GM19463 (cell line): ENCODE results near the gene EPHB2.
"Not testable (repeated sequence)": the region's sequence is repeated elsewhere in the genome, so short reads cannot be mapped to it uniquely, and the experiment has no call there.

Source experiments
- ATAC-seq: cut with Tn5 transposase; IDR thresholded peaks from one replicate; pipeline ENCODE4 v1.9.1; 2021; ENCODE audit warnings: mild to moderate bottlenecking, moderate library complexity; ENCODE audit not compliant: unreplicated experiment

The EPHB2 gene

DNA sequence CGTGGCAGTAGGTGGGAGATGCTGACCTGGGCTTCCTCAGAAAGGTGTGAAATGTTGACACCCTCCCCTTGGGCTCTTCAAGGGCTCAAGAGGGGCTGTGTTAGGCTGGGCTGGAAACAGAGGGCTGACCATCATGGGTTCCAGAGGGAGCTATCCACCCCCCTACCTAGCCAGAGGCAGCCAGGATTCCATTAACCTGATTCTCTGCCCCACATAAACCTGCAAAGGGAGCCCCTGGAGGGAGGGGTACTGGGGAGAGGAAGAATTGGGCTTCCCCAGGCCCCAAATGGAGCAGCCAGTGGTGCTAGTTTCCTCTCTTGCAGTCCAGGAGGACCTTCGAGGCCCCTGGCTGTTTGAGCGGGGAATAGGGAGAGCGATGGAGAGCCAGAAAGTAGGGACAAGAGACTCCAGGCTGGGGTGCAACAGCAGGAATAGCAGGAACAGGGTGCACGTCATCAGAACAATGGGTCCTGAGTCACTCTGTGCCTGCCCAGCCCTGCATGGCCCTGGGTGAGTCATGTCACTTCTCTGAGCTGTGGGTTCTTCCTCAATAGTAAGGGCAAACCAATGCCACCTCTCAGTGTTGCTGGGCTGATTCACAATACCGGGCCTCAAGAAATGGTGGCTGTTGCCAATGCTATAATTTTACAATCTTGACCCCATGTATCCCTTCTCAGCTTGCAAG is 121.2 kb downstream of the EPHB2 start:
- no peak for ATAC-seq

GRCh38 chr1:22832414-22832786 is 121.8 kb downstream of the EPHB2 start:
- no peak for ATAC-seq

GRCh38 chr1:22833699-22834098 is 123.1 kb downstream of the EPHB2 start:
- no peak for ATAC-seq

DNA sequence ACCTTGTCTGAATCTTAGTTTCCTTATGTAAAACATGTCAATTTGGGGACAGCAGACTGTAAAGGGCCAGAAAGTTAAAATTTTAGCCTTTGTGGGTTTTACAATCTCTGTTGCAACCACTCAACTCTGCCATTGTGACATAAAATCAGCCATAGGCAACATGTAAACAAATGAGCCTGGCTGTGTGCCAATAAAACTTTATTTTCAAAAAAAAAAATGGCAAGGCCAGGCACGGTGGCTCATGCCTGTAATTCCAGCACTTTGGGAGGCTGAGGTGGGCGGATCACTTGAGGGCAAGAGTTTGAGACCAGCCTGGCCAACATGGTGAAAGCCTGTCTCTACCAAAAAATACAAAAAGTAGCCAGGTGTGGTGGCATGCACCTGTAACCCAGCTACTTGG is 123.8 kb downstream of the EPHB2 start:
- not testable (repeated sequence) for ATAC-seq

DNA sequence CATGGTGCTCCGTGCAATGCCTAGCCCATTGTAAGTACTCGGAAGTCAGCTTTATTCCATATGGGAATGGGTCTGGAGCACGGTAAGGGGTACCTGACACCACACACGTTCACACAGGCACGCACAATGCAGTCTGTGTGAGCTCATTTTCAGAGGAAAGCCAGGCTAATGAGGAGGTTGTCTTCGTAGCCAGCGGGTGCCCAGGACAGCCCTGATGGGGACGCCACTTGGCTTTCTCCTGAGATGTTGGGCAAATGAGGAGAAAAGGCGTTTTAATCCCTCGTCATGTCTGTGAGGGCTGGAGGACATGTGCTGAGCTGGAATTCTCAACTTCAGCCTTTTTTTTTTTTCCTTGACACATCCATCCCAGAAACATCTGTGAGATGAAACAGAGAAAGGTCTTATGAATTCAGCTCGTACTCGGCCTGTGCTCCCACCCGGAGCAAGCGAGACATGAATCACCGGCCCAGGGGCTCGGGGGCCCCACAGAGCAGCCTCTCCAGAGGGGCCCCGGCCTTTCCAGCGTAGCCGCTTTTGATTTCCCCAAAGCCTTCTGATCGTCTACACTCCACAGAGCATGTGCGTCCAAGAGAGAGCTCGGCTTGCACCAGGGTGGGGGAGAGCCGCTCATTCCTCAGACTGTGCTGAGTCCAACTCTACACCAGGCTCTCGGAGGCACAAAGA is 125.1 kb downstream of the EPHB2 start:
- no peak for ATAC-seq

- no peak for ATAC-seq
Measured at GRCh38 chr1:22836850-22837249, 126.2 kb downstream of the EPHB2 start.

- no peak for ATAC-seq
Measured at GRCh38 chr1:22837332-22837731, 126.7 kb downstream of the EPHB2 start.

GRCh38 chr1:22838965-22839364 is 128.3 kb downstream of the EPHB2 start:
- ATAC-seq, result no peak

- no peak for ATAC-seq
Measured at GRCh38 chr1:22839806-22840205, 129.2 kb downstream of the EPHB2 start.

- ATAC-seq, result no peak
Measured at GRCh38 chr1:22841142-22841541, 130.5 kb downstream of the EPHB2 start.

DNA sequence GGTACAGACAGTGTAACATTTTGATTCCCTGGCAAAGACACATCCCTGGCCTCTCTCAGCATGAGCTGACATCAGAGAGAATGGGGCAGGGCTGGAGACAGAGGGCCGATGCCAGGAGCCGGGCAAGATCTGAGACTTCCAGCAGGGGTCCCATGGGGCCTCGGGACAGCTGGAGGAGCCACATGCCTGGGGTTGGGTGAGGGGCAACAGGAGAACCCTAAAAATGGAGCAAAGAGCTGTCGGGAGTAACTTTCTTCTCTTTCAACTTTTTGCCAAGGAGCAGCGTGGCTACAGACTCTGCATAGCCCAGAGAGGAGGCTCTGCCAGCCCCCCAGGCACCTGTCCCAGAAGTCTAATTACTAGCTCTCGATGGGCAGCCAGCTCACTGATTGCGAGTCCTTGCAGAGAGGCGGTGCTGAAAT is 131.2 kb downstream of the EPHB2 start:
- ATAC-seq, result no peak

DNA sequence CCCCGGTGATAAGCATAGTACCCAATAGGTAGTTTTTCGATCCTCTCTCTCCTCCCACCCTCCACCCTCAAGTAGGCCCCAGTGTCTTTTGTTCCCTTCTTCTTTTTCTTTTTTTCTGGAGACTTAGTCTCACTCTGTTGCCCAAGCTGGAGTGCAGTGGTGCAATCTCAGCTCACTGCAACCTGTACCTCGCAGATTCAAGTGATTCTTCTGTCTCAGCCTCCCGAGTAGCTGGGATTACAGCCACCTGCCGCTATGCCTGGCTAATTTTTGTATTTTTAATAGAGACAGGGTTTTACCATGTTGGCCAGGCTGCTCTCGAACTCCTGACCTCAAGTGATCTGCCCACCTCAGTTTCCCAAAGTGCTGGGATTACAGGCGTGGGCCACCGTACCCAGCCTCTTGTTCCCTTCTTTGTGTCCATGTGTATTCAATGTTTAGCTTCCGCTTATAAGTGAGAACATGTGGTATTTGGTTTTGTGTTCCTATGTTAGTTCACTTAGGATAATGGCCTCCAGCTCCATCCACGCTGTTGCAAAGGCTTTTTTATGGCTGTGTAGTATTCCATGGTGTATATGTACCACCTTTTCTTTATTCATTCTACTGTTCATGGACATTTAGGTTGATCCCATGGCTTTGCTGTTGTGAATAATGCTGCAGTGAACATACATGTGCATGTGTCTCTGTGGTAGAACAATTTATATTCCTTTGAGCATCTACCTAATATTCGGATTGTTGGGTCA is 133.0 kb downstream of the EPHB2 start:
- ATAC-seq, result not testable (repeated sequence)

DNA sequence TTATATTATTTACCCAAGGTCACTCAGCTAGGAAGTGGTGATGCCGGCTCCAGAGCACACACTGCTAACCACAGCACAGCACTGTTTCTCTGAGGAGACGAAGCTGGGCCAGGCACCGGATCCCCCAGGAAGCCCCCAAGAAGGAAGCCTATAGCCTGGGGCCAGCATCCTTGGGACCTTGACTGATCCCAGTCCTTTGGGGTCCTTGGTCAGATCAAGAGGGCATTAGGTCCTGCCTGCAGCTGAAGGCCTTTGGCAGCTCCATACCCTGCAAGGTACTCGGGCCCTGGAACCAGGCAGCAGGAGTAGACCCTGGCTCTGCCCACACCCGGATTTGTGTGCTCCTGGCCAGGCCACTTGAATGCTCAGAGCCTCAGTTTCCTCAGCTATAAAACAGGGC is 134.0 kb downstream of the EPHB2 start:
- ATAC-seq, result no peak

- no peak for ATAC-seq
Measured at GRCh38 chr1:22845398-22845935, 134.8 kb downstream of the EPHB2 start.

DNA sequence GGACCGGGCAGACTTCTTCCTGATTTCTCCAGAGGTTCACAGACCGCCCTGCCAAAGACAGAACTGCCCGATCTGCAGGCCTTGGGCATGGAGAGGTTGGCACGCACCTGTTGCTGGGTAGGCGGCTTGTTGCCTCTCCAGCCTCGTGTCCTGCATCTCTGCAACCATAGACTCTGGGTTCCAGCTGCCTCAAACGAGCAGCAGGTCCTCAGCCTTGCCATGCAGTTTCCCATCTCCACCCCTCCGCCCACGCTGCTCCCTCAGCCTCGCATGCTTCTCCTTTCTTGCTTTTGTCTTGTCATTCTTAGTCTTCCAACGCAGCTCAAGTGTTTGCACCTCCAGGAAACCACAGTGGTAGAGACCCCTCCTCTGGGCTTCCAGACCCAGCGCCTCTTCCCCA is 135.8 kb downstream of the EPHB2 start:
- no peak for ATAC-seq

- ATAC-seq, result no peak
Measured at GRCh38 chr1:22847249-22847648, 136.6 kb downstream of the EPHB2 start.

DNA sequence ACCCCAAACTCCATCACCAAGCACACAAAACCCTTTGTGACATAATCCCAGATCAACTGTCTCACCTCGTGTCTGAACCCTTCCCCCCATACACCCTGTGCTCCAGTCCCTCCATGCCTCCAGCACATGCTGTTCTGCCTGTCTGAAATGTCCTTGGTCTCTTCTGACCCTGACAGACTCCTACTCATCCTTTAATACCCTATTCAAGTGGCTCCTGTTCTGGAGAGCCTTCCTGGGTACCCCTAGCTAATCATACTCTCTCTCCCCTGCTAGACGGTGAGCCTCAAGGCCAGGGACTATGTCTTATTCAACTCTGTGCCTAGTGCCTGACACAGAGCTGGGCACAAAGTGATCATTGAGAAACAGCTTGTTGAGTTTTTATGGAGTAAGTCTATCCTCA is 137.1 kb downstream of the EPHB2 start:
- ATAC-seq, result no peak

DNA sequence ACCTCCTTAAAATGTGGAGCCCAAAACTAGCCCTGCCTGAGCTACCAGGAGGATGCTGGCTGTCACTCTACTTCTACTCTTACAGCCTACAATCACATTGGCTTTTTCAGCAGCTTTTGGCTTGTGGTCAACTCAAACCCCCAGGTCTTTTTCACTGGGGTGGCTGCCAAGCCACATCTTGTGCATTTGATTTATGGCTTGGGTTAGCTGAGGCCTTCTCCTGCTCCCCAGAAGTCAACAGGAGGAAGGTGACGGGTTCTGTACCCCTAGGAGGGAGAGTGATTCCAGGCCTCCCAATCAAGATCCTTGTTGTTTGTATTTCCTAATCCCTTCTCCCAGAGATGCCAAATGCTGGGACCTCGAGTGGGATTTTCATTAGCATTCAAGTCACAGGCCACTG is 137.8 kb downstream of the EPHB2 start:
- ATAC-seq, result no peak

DNA sequence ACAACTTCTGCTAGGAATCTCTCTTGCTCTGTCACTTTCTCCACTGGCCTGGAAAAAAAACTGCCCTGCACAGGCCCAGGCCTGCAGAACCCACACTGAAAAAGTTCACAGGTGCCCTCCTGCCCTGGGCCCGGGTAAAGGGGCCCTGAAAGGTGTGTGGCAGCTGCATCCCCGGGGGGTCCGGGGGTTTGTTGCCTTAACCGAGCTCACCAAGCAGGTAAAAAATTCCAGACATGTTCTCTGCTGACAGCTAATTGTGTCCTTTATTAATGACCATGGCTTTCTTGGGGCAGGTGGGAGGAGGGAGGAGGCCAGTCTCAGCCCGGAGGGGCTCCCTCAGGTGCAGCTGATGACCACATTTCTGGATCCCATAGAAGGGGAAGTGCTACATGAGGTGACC is 139.1 kb downstream of the EPHB2 start:
- no peak for ATAC-seq

GRCh38 chr1:22850281-22850680 is 139.6 kb downstream of the EPHB2 start:
- no peak for ATAC-seq

GRCh38 chr1:22850681-22851080 is 140.0 kb downstream of the EPHB2 start:
- ATAC-seq, result no peak

DNA sequence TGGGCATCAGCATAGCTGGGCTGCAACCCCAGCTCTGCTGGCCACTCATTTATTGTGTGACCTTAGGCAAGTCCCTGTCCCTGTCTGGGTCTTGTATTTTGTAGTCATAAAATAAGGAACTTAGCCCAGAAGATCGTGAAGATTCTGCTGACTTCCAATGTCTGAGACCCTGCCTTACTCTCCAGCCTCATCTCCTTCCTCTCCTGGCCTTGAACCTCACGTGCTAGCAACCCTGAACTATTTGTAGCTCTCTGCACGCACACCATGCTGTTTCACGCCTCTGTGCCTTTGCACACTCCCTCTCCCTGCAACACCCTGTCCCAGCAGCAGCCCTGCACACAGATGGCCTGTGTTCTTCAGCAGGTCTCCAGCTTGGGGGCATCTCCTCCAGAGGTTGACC is 140.9 kb downstream of the EPHB2 start:
- no peak for ATAC-seq
